Epidermal melanocyte (primary cell): ENCODE data around the gene SHISA4.
"Not testable (repeated sequence)": the region's sequence is repeated elsewhere in the genome, so short reads cannot be mapped to it uniquely, and the experiment has no call there.

Source experiments
- DNase-seq: peaks from one replicate; pipeline ENCODE4 v3.0.0; 2011; ENCODE audit warnings: low spot score; ENCODE audit not compliant: insufficient read length

Gene SHISA4

GRCh38 chr1:201928266-201928665, 39.6 kb downstream of the SHISA4 start:
- no peak for DNase-seq

- no peak for DNase-seq
Measured at GRCh38 chr1:201930137-201930536, 41.4 kb downstream of the SHISA4 start.

DNA sequence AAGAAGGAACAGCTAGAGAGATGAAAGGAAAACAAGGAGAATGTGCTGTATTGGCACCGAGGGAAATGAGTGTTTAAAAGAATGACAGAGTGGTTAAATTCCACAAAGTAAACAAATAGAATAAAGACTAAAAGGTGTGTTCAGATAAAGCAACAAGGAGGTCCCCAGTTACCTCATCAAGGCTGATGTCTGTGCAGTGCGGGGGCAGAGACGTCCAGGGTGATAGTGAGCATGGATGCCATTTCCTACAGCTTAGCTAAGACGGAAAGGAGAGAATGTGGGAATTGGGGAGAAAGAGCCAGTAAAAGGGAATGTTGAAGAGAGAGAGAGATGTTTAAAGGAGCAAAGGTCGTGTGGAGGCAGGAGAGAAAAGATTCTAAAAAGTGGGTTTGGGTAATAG, 42.1 kb downstream of the SHISA4 start:
- no peak for DNase-seq

DNA sequence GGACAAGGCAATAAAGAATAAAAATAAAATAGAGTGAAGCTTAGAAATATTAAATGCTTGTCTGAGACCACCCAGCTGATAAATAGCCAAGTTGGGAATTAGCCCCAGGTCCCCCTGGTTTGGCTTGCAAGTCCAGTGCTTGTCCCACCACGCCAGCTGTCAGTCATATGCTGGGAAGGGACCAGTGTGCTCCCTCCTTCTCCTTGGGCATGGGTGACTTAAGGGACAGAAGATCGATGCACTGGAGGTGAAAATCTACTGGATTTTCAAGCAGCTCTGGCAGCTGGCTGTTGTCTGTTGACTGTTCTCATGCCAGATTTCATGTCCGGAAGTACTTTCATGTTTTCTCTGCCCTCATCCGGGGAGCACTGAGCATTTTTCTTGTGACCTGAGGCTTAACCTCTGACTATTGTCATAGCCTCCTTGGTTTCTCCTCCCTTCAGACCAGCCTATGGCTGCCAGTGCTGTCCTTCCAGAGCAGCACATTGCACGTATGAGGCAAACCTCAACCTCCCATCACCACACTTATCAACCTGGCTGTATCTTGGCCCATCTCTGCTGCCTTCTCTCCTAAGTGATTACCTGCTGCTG, 45.2 kb downstream of the SHISA4 start:
- DNase-seq = no peak

GRCh38 chr1:201937624-201938213, 49.0 kb downstream of the SHISA4 start:
- DNase-seq = no peak

DNA sequence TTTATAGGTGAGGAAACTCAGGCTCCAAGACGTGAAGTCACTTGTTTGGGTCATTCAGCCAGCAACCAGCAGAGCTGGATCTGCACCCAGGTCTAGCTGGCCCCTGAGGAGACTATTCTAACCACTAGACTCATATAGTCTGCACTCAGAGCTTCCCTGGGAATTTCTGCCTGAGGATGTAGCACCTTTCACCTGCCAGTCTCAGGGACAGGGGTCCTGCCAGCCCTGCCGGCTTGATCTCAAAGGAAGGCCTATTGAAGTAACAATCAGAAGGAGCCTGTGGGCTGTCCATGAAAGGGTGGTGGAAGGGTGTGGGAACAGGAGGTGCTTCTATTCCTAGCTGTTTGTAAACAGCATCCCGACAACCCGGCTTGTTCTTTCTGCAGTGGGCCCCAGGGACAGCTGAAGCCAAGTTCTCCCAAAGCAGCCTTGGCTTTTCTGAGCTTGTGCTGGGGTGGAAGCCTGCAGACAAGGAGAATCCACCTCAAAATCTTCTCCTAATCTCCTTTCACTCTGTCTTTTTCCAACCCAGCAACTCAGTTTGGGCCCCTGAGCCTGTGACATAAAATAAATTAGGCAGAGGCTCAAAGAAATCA, 49.8 kb downstream of the SHISA4 start:
- no peak for DNase-seq

DNA sequence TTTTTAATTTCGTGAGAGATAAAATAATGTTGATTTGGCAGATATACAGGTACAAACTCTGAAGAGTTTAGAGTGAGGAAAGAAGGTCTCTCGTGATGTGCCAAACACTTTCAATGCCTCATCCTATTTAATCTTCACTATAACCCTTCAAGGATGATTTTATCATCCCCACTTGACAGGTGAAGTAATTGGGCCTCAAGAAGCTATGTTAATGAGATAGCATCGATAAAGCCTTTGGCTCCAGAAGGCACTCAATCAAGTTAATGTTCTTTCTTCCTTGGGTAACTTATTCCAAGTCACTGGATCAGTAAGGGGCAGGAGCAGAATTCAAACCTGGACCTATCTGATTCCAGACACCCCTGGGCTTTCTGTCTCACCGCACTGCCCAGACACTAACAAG, 50.5 kb downstream of the SHISA4 start:
- no peak for DNase-seq

DNA sequence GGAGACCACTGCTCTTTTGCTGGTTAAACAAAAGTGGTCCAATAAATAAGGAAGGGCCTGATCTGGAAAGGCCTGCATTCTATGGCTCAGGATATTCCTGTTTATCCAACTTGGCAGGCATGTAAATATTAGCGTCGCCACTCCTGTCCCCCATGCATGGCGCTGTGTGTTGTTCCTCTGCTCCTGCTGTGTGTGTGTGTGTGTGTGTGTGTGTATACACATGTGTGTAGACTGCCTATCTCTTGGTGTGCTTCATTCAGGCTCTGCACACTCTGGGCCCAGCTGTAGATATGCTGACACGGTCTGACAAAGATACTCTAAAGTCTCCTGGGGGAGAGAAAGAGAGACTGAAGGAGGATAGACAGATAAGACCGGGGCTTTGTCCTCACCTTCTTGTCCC, 50.9 kb downstream of the SHISA4 start:
- DNase-seq = no peak

DNA sequence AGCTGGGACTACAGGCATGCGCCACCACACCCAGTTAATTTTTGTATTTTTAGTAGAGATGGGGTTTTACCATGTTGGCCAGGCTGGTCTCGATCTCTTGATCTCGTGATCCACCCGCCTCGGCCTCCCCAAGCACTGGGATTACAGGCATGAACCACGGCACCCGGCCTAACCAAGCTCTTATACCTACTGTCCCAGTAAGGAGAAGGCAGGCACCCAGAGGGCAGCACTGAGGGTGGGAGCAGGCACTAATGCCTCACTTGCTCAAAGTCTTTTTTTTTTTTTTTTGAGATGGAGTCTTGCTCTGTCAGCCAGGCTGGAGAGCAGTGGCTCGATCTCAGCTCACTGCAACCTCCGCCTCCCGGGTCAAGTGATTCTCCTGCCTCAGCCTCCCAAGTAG, 51.6 kb downstream of the SHISA4 start:
- not testable (repeated sequence) for DNase-seq

DNA sequence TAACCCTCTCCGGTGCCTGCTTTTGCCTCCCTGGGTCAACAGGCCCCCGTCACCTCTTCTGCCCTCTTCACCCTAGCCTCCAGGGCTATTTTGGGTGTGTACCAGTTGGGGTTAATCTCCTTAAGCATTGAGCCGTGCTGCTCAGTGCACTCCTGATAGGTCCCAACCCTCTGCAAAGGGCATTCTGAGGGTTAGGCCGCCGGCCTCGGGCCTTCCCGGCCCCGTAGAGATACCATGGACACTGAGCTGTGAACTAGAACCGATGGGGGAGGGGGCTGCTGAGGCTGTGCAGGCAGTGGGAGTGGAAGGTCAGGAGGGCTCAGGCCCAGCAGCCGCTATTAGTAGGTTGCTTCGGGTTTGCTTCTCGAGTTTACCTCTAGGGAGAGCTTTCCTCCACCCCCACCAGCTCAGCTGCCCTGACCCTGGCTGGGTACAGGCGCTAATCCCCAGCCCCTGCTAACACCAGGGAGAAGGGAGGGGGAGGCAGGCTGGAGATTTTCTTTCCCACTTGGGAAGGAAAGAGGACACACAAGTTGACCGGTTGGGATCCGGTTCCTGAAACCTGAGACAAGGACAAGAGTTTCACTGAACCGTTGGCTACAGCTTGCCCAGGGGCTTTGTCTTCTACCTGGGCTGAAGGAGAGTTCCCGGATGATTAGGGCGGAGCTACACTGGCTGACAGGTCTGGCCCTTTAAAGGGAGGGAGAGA, 52.9 kb downstream of the SHISA4 start:
- no peak for DNase-seq

DNA sequence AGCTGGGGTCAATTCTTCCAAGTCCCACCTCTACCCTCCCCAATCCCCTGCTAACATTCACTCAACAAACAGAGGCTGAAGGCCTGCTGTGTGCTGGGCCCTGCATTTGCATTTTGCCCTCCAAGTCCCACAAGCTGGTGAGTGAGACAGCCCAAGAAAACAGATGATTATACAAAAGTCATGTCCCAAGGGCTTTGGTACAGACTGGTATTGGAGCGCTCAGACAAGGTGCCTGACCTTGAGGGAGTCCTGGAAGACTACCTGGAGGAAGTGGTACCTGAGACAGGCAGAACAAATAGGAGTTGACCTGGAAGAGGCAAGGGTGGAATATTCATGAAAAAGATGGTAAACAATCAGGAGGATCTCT, 53.4 kb downstream of the SHISA4 start:
- DNase-seq = no peak
